GM20431 (cell line): Measurements from ENCODE around the gene GRM2.
"Not testable (repeated sequence)": the region's sequence is repeated elsewhere in the genome, so short reads cannot be mapped to it uniquely, and the experiment has no call there.

ENCODE experiments used
- in situ Hi-C: fragments of 300-500 bp; cut with MseI, MboI; formaldehyde crosslinking; loops from one replicate; pipeline ENCODE4 v1.15.0; 2020; ENCODE audit warnings: low sequenced_read_pairs; ENCODE audit not compliant: unreplicated experiment

Gene GRM2

GRCh38 chr3:51718547-51719409 lies 11.9 kb downstream of the GRM2 start:
- in situ Hi-C loops: loop anchor here (10.0 kb wide), 1 partner anchor 86 kb away; no protein-coding TSS in a partner anchor

- in situ Hi-C loops: loop anchor here (10.0 kb wide), 1 partner anchor 85 kb away; no protein-coding TSS in a partner anchor
Observed at GRCh38 chr3:51719410-51720025, 12.7 kb downstream of the GRM2 start.

- in situ Hi-C loops: no loop called here
Observed at GRCh38 chr3:51720292-51721061, 13.6 kb downstream of the GRM2 start.

GRCh38 chr3:51721062-51721745 lies 14.3 kb downstream of the GRM2 start:
- in situ Hi-C loops: no loop called here

GRCh38 chr3:51722362-51722761 lies 15.5 kb downstream of the GRM2 start:
- in situ Hi-C loops: no loop called here

- in situ Hi-C loops: no loop called here
Observed at GRCh38 chr3:51727500-51727899, 20.6 kb downstream of the GRM2 start.

GRCh38 chr3:51729042-51729633 lies 22.3 kb downstream of the GRM2 start:
- in situ Hi-C loops: no loop called here

- in situ Hi-C loops: no loop called here
Observed at GRCh38 chr3:51733859-51734571, 27.1 kb downstream of the GRM2 start.

- in situ Hi-C loops: no loop called here
Observed at GRCh38 chr3:51734572-51734907, 27.7 kb downstream of the GRM2 start.

GRCh38 chr3:51735039-51735438 lies 28.2 kb downstream of the GRM2 start:
- in situ Hi-C loops: no loop called here

GRCh38 chr3:51735950-51736349 lies 29.1 kb downstream of the GRM2 start:
- in situ Hi-C loops: no loop called here

GRCh38 chr3:51739110-51739509 lies 32.2 kb downstream of the GRM2 start:
- in situ Hi-C loops: no loop called here

- in situ Hi-C loops: not testable (repeated sequence)
Observed at GRCh38 chr3:51742320-51742719, 35.5 kb downstream of the GRM2 start.

- in situ Hi-C loops: not testable (repeated sequence)
Observed at GRCh38 chr3:51742978-51743377, 36.1 kb downstream of the GRM2 start.

- in situ Hi-C loops: no loop called here
Observed at GRCh38 chr3:51747840-51748239, 41.0 kb downstream of the GRM2 start.

- in situ Hi-C loops: no loop called here
Observed at GRCh38 chr3:51748327-51748726, 41.5 kb downstream of the GRM2 start.

- in situ Hi-C loops: no loop called here
Observed at GRCh38 chr3:51750878-51751277, 44.0 kb downstream of the GRM2 start.

GRCh38 chr3:51751287-51751686 lies 44.4 kb downstream of the GRM2 start:
- in situ Hi-C loops: no loop called here
